ENCODE data around the gene CD8A.
"Not testable (repeated sequence)": the region's sequence is repeated elsewhere in the genome, so short reads cannot be mapped to it uniquely, and the experiment has no call there.

Gene CD8A

GRCh38 chr2:86739889-86740288 lies 50.8 kb downstream of the CD8A start:
- H3K4me1 ChIP-seq (ENCODE audit: low read length); H3K36me3 ChIP-seq (replicated peaks; ENCODE audit: low read depth, low read length); H3K4me3 ChIP-seq (ENCODE audit: low read length); H3K9ac ChIP-seq (ENCODE audit: low read length); H3K4me2 ChIP-seq (ENCODE audit: low read length); H2AFZ ChIP-seq (ENCODE audit: low read depth, low read length); H4K20me1 ChIP-seq (ENCODE audit: insufficient read depth, low read length); H3K9me3 ChIP-seq (ENCODE audit: insufficient read depth, low read length); H3K27ac ChIP-seq (ENCODE audit: low read length); H3K27me3 ChIP-seq (ENCODE audit: low read depth, low read length): not testable (repeated sequence)
- peaks cover 10% of the 10 kb centered on the region for H3K79me2 ChIP-seq (ENCODE audit: low read length)

- H3K4me1 ChIP-seq (ENCODE audit: low read length); H3K9ac ChIP-seq (ENCODE audit: low read length); H3K4me2 ChIP-seq (ENCODE audit: low read length); H3K79me2 ChIP-seq (ENCODE audit: low read length); H4K20me1 ChIP-seq (ENCODE audit: insufficient read depth, low read length); H3K9me3 ChIP-seq (ENCODE audit: insufficient read depth, low read length); H3K4me3 ChIP-seq (ENCODE audit: low read length); H3K27me3 ChIP-seq (ENCODE audit: low read depth, low read length); H2AFZ ChIP-seq (ENCODE audit: low read depth, low read length); H3K27ac ChIP-seq (ENCODE audit: low read length); H3K36me3 ChIP-seq (replicated peaks; ENCODE audit: low read depth, low read length): not testable (repeated sequence)
These were observed 51.2 kb downstream of the CD8A start for GRCh38 chr2:86739485-86739884.

GRCh38 chr2:86734896-86735295 lies 55.8 kb downstream of the CD8A start:
- not testable (repeated sequence) for H3K36me3 ChIP-seq (replicated peaks; ENCODE audit: low read depth, low read length); H3K27ac ChIP-seq (ENCODE audit: low read length); H3K27me3 ChIP-seq (ENCODE audit: low read depth, low read length); H3K79me2 ChIP-seq (ENCODE audit: low read length); H4K20me1 ChIP-seq (ENCODE audit: insufficient read depth, low read length); H2AFZ ChIP-seq (ENCODE audit: low read depth, low read length); H3K9me3 ChIP-seq (ENCODE audit: insufficient read depth, low read length); H3K4me1 ChIP-seq (ENCODE audit: low read length); H3K4me2 ChIP-seq (ENCODE audit: low read length); H3K4me3 ChIP-seq (ENCODE audit: low read length); H3K9ac ChIP-seq (ENCODE audit: low read length)
